Esophagus muscularis mucosa (tissue), 4 donors: ENCODE measurements around the gene OR2A42. TPM values are rescaled to one million over a fixed set of nuclear protein-coding genes. Genes with fewer than 3 reads are reported as not detected.
"Not testable (repeated sequence)": the region's sequence is repeated elsewhere in the genome, so short reads cannot be mapped to it uniquely, and the experiment has no call there.

ENCODE experiments used
- DNase-seq: peaks from one replicate; pipeline ENCODE4 v3.0.0-alpha.2; 2017; ENCODE audit errors: extremely low spot score
- H3K27ac ChIP-seq, 4 donors: fragments of 200-600 bp; sonication (generic); replicated peaks in 1 of 4; 1 replicate in 3 of 4; 2 replicates in 1 of 4; pipeline ENCODE4 v1.5.1; 2016 to 2019; ENCODE audit warnings: mild to moderate bottlenecking in 1 of 4
- H3K27me3 ChIP-seq, 4 donors: fragments of 200-600 bp; sonication (generic); one replicate each; pipeline versions ENCODE4 v1.5.1 to v1.6.0; 2016 to 2019
- H3K36me3 ChIP-seq, 4 donors: fragments of 200-600 bp; sonication (generic); one replicate each; pipeline ENCODE4 v1.5.1; 2016 to 2019
- H3K4me1 ChIP-seq, 4 donors: fragments of 200-600 bp; sonication (generic); one replicate each; pipeline ENCODE4 v1.5.1; 2016 to 2019
- H3K4me3 ChIP-seq, 4 donors: fragments of 200-600 bp; sonication (generic); 1 replicate in 2 of 4; 2 replicates in 2 of 4; pipeline ENCODE4 v1.5.1; 2016 to 2019; ENCODE audit warnings: mild to moderate bottlenecking in 4 of 4, moderate library complexity in 1 of 4
- H3K9me3 ChIP-seq, 4 donors: fragments of 200-600 bp; sonication (generic); 1 replicate in 3 of 4; 2 replicates in 1 of 4; pipeline ENCODE4 v1.5.1; 2016 to 2019
- WGBS: methylation state at CpG from one replicate; pipeline ENCODE4 v1.1.5; 2018; 5-methylcytosine and 5-hydroxymethylcytosine counted together
- intact Hi-C: fragments of 100-400 bp; cut with DNase I; formaldehyde crosslinking; loops from one replicate; pipeline ENCODE4 v1.15.1; 2023
- total RNA-seq, 4 donors: library from RNA; depleted of rRNA; stranded (reverse); fragments of >200 nt; gene quantifications; one replicate each; pipeline versions ENCODE4 v1.1.0 to v1.2.1, GENCODE V29; 2016
- TF ChIP-seq, protein P1 (sequence below), 3 experiments: fragments of 200-600 bp in 2 of 3; fragments of 450-650 bp in 1 of 3; sonication (generic) in 2 of 3; IDR thresholded peaks; one replicate each; pipeline ENCODE4 v1.5.1; 2017 to 2019; ENCODE audit warnings: antibody characterized with exemption in 3 of 3, mild to moderate bottlenecking in 2 of 3, moderate library complexity in 1 of 3

Gene OR2A42
- total RNA-seq, 4 donors from 2014 or later = 0.11 to 0.19 TPM; not detected in 2

DNA sequence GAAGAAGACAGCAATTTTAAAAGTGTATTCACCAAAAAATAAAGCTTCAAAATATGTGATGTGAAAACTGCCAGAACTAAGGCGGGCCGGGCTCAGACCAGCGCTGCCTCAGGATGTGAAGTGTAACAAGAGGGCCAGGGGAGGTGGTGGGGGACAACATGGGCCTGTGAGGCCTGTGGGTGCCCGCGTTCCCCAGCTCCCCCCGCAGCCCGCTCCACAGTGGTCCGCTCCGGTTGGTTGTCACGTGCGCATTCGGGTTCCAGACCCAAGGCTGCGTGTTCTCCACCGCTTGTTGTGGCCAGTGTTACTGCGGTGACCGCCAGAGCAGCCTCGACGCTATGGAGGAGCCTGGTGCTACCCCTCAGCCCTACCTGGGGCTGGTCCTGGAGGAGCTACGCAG, 56.2 kb downstream of the OR2A42 start, which contains the start of gene CTAGE4:
CTAGE4 (plus strand) TSS at position 301 of the 400 bp plus-strand sequence; CDS start at position 339, 38 bp downstream.
- intact Hi-C loops, H3K27me3 ChIP-seq, H3K4me3 ChIP-seq, H3K4me1 ChIP-seq, H3K27ac ChIP-seq, DNase-seq, H3K36me3 ChIP-seq, H3K9me3 ChIP-seq: not testable (repeated sequence)
- WGBS = no CpG with 5 or more reads among the region's 19 CpGs

DNA sequence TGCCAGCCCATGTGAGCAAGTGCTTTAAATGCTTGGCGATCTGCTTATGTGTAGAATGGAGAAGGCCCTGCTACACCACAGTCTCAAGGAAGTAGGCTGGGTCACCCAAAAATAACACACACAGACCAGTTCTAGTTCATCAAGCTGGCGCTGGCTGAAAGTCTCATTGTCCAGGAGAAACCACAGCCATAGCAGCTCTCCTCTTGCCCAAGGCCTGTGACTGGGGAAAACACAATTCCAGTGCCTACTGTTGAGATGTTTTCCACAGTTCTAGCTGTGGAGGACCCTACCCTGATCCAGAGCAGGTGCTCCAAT, 60.3 kb downstream of the OR2A42 start:
- H3K27me3 ChIP-seq, H3K4me1 ChIP-seq, H3K27ac ChIP-seq, H3K36me3 ChIP-seq, H3K9me3 ChIP-seq, H3K4me3 ChIP-seq, DNase-seq: not testable (repeated sequence)
- intact Hi-C loops = loop anchor here (10.0 kb wide), 1 partner anchor 216 kb away; no protein-coding TSS in a partner anchor
- no CpG with 5 or more reads among the region's 2 CpGs for WGBS

DNA sequence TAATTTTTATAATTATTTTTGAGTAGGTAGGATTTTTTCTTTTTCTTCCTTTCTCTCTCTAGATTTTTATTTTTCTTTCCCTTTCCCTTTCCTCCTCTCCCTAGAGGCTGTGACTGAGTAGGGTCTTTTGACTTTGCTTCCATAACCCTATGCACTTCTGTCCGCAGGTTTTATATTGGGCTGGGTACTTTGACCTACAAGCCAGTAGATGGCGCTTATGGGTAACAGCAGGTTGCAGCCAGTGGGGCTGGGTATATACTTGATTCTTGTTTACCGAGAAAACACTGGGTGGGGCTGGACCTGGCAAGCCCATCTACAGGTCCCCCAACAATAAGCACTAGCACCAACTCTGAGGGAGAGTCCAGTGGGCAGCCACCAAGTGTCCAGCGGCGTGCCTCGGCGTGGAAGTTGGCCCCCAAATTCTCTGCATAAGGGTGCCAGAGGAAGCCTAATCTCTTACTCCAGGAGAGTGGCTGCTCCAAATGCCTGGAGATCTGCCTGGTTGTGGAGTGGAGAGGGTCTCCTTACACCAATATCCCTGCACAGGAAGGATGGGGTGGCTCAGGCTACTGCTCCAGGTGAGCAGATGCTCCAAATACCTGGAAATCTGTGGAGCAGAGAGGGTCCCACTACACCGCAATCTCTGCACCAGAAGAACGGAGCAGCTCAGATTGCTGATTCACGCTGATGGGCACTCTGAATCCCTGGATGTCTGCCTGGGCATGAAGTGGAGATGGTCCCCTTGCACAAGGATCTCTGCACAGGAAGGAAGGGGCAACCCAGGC, 60.8 kb downstream of the OR2A42 start:
- not testable (repeated sequence) for H3K36me3 ChIP-seq, H3K4me1 ChIP-seq, H3K27me3 ChIP-seq, H3K9me3 ChIP-seq, H3K27ac ChIP-seq, DNase-seq, H3K4me3 ChIP-seq
- TF ChIP-seq, protein P1, sequence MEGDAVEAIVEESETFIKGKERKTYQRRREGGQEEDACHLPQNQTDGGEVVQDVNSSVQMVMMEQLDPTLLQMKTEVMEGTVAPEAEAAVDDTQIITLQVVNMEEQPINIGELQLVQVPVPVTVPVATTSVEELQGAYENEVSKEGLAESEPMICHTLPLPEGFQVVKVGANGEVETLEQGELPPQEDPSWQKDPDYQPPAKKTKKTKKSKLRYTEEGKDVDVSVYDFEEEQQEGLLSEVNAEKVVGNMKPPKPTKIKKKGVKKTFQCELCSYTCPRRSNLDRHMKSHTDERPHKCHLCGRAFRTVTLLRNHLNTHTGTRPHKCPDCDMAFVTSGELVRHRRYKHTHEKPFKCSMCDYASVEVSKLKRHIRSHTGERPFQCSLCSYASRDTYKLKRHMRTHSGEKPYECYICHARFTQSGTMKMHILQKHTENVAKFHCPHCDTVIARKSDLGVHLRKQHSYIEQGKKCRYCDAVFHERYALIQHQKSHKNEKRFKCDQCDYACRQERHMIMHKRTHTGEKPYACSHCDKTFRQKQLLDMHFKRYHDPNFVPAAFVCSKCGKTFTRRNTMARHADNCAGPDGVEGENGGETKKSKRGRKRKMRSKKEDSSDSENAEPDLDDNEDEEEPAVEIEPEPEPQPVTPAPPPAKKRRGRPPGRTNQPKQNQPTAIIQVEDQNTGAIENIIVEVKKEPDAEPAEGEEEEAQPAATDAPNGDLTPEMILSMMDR (IDR thresholded peaks at IDR 0.05) = peak; percentile 26 to 49 (median 33)
- intact Hi-C loops = loop anchor here (10.0 kb wide), 1 partner anchor 216 kb away; no protein-coding TSS in a partner anchor
- no CpG with 5 or more reads among the region's 10 CpGs for WGBS

Other genes starting within 250 kb of the OR2A42 start
- gene OR6B1, start 239.3 kb downstream of the OR2A42 start, total RNA-seq = not detected
- gene OR2A5, start 190.7 kb downstream of the OR2A42 start, total RNA-seq = not detected
- not detected for gene OR2A25, start 169.8 kb downstream of the OR2A42 start, total RNA-seq
- gene OR2A12, start 153.3 kb downstream of the OR2A42 start, total RNA-seq = not detected
- not detected for gene OR2A2, start 130.0 kb downstream of the OR2A42 start, total RNA-seq
- gene OR2A14, start 116.4 kb downstream of the OR2A42 start, total RNA-seq = not detected
- 1 to 10 TPM in 1 of 4 donors, under 1 TPM in 2, not detected in 1; 0.71 to 2.5 (median 0.83) TPM for gene CTAGE4, start 56.1 kb downstream of the OR2A42 start, total RNA-seq
- gene ARHGEF35, start 43.8 kb downstream of the OR2A42 start, total RNA-seq = 1 to 10 TPM; 1.5 to 4.0 (median 1.8) TPM
- gene OR2A7, start 25.2 kb upstream of the OR2A42 start, total RNA-seq = 1 to 10 TPM in 3 of 4 donors, not detected in 1; 1.2 to 2.3 (median 2.1) TPM
- 1 to 10 TPM in 1 of 4 donors, under 1 TPM in 2, not detected in 1; 0.42 to 1.5 (median 0.71) TPM for gene CTAGE8, start 29.7 kb upstream of the OR2A42 start, total RNA-seq
- gene OR2A1, start 72.8 kb upstream of the OR2A42 start, total RNA-seq = under 1 TPM in 3 of 4 donors, not detected in 1; 0.17 to 0.26 (median 0.17) TPM
- gene ARHGEF5, start 115.8 kb upstream of the OR2A42 start, total RNA-seq = 10 to 100 TPM in 1 of 4 donors, 1 to 10 TPM in 3; 4.6 to 11.8 (median 8.9) TPM
- gene NOBOX, start 164.1 kb upstream of the OR2A42 start, total RNA-seq = not detected